ENCODE data around the gene CYBC1. TPM values are rescaled to one million over a fixed set of nuclear protein-coding genes. Genes with fewer than 3 reads are reported as not detected.

Gene CYBC1
- total and polyA plus RNA-seq, 3 donors from 2014 or later = 46.3 to 88.2 (median 61.1) TPM

GRCh38 chr17:82495844-82496528 lies 45.4 kb upstream of the CYBC1 start:
- no peaks in the 10 kb centered on the region for H3K27me3 ChIP-seq
- 53 to 64% methylated on average over 6 to 12 of the region's 12 CpGs for WGBS, 2 donors
- H3K4me1 ChIP-seq = peaks cover 3% of the 10 kb centered on the region
- H3K27ac ChIP-seq = peak overlapping the region in 1 of 2 donors; percentile 86
- DNase-seq = no peak
- H3K36me3 ChIP-seq (ENCODE audit: low read depth, missing control alignments) = no peaks in the 10 kb centered on the region
- no peak for TF ChIP-seq POLR2A (IDR thresholded peaks at IDR 0.05)
- TF ChIP-seq CTCF (IDR thresholded peaks at IDR 0.05) = no peak
- no peaks in the 10 kb centered on the region for H3K9me3 ChIP-seq
- intact Hi-C loops (cut with DNase I; ENCODE audit: low total_unique reads) = no loop called here
- no peak overlapping the region for H3K4me3 ChIP-seq

DNA sequence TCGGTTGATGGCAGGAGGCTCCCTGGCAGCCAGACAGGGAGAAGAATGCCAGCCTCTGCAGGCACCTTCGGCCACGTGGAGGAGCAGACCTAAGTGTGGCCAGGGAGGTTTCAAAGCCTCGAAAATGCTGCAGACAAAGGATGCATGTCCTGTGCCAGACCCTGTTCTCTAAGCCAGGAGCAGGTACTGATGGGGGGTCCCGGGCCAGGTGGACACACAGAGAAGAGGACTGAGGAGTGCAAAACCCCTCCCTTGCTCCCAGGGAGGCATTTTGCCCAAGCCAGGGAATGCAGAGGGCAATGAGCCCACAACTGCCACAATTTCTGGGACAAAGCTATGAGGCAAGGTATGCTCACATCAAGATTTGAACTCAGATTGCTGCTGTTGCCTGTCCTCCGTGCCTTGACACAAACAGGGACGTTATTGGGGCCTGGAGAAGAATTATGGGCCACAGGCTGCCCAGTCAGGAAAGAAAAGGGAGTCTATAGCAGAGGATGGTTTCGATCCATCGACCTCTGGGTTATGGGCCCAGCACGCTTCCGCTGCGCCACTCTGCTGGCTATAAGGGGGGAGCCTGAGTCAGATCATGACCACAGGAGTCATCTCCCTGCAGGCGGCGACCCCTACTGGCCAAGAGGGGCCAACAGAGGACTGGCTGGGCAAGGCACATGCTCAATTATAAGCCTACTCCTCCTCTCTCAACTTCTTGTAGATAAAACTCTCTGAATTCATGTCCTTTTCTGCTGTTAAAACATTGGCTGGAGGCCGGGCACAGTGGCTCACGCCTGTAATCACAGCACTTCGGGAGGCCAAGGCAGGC lies 43.9 kb upstream of the CYBC1 start:
- DNase-seq = peak; percentile 95
- Histone ChIP-seq H3K4me3 (no peak overlapping the region), H3K9me3 (no peaks in the 10 kb centered on the region), H3K4me1 (peaks cover 3% of the 10 kb centered on the region), H3K27ac (peak overlapping the region in 1 of 2 donors; percentile 66), H3K27me3 (no peaks in the 10 kb centered on the region), H3K36me3 (ENCODE audit: low read depth, missing control alignments) (no peaks in the 10 kb centered on the region)
- intact Hi-C loops (cut with DNase I; ENCODE audit: low total_unique reads) = no loop called here
- TF ChIP-seq CTCF (IDR thresholded peaks at IDR 0.05) (peak; percentile 83 to 97 (median 90)), POLR2A (IDR thresholded peaks at IDR 0.05) (no peak)
- WGBS, 2 donors = 20 to 32% methylated on average over 17 of the region's 17 CpGs

DNA sequence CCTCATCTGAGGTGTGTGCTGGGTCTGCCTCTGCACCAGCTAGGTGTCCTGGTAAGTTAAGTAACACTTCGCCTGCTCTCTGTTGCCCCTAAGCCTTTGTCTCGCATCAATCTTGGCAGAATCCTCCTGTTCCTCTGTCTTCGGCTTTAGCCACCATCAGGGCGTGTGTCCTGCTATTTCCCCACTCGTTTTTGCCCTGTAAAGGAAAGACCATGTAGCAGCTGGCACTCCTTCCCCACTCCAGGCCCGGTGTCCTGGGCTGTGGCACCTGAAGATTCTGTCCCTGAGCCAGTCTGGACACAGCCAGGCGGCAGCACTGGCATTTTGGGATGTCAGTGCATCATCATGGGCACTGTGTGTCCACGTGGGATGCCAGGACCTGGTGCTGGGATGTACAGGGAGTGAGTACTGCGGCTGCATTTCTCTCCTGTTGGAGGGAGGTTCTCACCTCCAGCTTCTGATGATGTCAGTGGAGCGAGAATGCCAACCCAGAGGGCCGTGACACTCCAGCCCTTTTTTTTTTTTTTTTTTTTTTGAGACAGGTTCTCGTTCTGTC lies 42.8 kb upstream of the CYBC1 start:
- Histone ChIP-seq H3K27me3 (no peaks in the 10 kb centered on the region), H3K4me3 (no peak overlapping the region), H3K36me3 (ENCODE audit: low read depth, missing control alignments) (no peaks in the 10 kb centered on the region), H3K4me1 (peaks cover 3% of the 10 kb centered on the region), H3K9me3 (no peaks in the 10 kb centered on the region), H3K27ac (no peak overlapping the region)
- intact Hi-C loops (cut with DNase I; ENCODE audit: low total_unique reads) = no loop called here
- DNase-seq = no peak
- WGBS, 2 donors = 84 to 88% methylated on average over 10 to 12 of the region's 12 CpGs
- TF ChIP-seq POLR2A (IDR thresholded peaks at IDR 0.05) (no peak), CTCF (IDR thresholded peaks at IDR 0.05) (no peak)

- no peak for DNase-seq
- Histone ChIP-seq H3K4me1 (peaks cover 3% of the 10 kb centered on the region), H3K36me3 (ENCODE audit: low read depth, missing control alignments) (no peaks in the 10 kb centered on the region), H3K27me3 (no peaks in the 10 kb centered on the region), H3K27ac (no peak overlapping the region), H3K4me3 (no peak overlapping the region), H3K9me3 (no peaks in the 10 kb centered on the region)
- intact Hi-C loops (cut with DNase I; ENCODE audit: low total_unique reads) = no loop called here
- TF ChIP-seq POLR2A (IDR thresholded peaks at IDR 0.05) (no peak), CTCF (IDR thresholded peaks at IDR 0.05) (no peak)
- 84 to 86% methylated on average over 11 to 13 of the region's 13 CpGs for WGBS, 2 donors
Observed at GRCh38 chr17:82492643-82493225, 42.2 kb upstream of the CYBC1 start.

Data from testis (tissue), 3 donors.